ENCODE data around the gene NBEAL1.
"Not testable (repeated sequence)": the region's sequence is repeated elsewhere in the genome, so short reads cannot be mapped to it uniquely, and the experiment has no call there.

DNA sequence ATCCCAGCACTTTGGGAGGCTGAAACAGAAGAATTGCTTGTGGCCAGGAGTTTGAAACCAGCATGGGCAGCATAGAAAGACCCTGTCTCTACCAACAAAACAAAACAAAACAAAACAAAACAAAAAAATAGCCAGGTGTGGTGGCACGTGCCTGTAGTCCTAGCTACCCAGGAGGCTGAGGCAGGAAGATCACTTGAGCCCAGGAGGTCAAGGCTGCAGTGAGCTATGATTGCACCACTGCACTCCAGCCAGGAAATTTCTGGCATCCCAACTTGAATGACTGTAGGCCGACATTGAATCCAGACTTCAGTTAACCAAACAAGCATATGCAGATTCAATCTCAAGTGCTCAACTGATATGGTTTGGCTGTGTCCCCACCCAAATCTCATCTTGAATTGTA is 215.0 kb downstream of the NBEAL1 start:
- TF ChIP-seq ARNT (IDR thresholded peaks at IDR 0.05); FOXK2 (IDR thresholded peaks at IDR 0.05); ELF4 (IDR thresholded peaks at IDR 0.05); HDGF (IDR thresholded peaks at IDR 0.05; ENCODE audit: borderline replicate concordance); BHLHE40 (IDR thresholded peaks at IDR 0.05; ENCODE audit: borderline replicate concordance); NFRKB (IDR thresholded peaks at IDR 0.05); SUZ12 (IDR thresholded peaks at IDR 0.05); SP1 (IDR thresholded peaks at IDR 0.05); LEF1 (IDR thresholded peaks at IDR 0.05; ENCODE audit: borderline replicate concordance); ZNF384 (IDR thresholded peaks at IDR 0.05); L3MBTL2 (conservative IDR thresholded peaks at IDR 0.05): not testable (repeated sequence)
- TF ChIP-seq, protein P1, sequence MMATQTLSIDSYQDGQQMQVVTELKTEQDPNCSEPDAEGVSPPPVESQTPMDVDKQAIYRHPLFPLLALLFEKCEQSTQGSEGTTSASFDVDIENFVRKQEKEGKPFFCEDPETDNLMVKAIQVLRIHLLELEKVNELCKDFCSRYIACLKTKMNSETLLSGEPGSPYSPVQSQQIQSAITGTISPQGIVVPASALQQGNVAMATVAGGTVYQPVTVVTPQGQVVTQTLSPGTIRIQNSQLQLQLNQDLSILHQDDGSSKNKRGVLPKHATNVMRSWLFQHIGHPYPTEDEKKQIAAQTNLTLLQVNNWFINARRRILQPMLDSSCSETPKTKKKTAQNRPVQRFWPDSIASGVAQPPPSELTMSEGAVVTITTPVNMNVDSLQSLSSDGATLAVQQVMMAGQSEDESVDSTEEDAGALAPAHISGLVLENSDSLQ (IDR thresholded peaks at IDR 0.05) = not testable (repeated sequence)
